Stimulated activated CD8-positive, alpha-beta memory T cell treated with anti-CD3 and anti-CD28 coated beads, Interleukin-12 subunit alpha, Interleukin-12 subunit beta, amount 100 ng/mL, for 1 hour (primary cell): ENCODE data around the gene USP7.
"Not testable (repeated sequence)": the region's sequence is repeated elsewhere in the genome, so short reads cannot be mapped to it uniquely, and the experiment has no call there.

ENCODE experiments used
- DNase-seq: peaks from one replicate; pipeline ENCODE4 v3.0.0-alpha.2; 2020; ENCODE audit warnings: low read depth

The USP7 gene

DNA sequence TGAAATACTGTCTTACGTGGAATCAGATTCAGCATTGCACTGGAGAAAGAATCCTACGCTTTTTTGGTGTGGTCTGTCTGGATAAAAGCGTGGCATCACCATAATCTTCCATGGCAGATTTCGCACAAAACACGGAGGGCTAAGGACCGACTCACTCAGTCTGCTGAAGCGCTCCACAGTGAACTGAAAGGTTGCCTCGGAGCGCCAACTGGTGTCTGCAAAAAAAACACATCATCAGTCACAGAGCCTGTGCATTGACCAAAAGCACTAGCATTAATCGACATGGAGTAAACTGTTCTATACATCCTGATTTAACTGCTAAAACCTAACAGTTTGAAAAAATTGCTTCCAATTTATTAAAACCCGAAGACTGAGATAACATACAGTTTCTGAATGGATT is 40.5 kb downstream of the USP7 start:
- DNase-seq: no peak

DNA sequence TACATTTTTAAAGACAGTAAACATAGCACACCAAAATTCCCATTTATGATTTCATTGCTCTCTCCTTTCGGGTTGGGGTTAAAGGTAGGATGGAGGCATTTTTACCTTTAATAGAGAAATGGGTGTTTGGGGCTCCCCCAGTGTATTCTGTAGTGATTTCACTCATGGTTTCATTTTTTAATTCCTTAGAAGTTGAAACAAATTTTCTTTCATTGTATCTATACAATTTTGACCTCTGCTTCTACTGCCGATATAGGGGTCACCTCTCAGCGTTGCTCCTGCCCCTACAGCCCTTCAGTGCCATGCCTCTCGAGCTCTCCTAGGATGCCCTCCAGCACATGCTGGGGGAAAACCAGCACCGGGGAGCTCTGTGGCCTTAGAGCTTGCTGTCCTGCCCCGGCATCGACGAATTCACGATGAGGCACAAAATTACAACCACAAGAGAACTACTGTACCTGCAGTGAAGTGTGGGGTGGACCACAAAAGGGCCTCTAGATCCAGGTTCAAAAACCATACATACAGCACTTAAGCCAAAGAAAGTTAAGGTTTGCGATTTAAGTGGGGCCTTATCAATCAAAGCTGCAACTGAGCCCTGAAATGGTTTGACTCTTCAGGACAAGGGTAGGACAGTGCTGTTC is 42.2 kb downstream of the USP7 start:
- DNase-seq: no peak

DNA sequence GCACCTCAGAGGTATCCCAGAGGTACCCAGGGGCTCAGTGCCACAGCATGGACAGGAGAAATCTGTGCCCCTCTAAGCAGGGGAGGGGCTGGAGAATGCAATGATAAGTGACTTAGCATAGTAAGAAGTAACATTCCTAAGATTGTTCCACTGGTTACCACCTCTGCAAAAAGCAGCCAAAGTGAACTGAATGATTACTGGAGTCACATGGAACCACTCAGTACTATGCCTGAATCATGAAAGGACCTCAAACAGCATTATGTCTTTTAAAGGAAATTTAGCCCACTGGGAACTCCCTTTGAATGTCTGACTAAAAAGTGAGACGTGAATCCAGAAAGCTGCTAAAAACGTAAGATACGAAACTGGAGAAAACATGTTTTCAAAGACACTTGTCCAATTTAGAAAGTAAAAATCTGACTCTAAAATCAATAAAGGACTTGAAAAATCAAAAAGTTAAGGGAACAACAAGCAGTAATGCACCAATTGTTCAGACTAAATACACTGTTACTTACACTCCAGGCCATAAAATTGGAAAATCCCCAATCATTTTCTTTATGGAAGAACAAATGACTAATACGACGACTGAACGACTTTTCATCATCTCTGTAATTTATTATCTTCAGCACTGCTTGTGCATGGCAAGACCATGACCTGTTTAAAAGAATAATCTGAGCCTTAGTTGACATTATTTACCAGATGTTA is 42.9 kb downstream of the USP7 start:
- DNase-seq: no peak

DNA sequence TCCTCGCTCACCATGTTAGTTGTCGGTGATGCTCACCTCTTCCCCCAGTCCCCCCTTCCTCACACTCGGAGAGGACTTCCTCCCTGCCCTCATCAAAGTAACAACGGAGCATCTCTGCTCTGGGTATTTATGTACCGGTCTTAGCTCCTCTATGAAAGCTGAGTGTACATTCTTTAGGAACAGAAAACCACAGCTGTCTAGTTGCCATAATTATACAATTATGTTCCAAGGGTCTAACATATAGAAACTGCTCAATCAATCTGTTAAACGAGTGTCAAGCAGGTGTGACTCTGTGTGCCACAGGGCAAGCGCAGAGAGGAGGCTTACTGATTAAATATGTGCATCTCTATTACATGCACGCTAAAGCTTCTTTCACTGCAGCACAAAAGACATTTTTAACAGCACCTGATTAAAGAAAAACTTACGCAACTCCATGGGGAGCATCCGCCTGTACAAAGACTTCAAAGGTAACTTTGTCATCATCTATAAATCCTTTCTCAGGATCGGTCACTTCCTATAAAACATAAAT is 43.7 kb downstream of the USP7 start:
- DNase-seq: no peak

DNA sequence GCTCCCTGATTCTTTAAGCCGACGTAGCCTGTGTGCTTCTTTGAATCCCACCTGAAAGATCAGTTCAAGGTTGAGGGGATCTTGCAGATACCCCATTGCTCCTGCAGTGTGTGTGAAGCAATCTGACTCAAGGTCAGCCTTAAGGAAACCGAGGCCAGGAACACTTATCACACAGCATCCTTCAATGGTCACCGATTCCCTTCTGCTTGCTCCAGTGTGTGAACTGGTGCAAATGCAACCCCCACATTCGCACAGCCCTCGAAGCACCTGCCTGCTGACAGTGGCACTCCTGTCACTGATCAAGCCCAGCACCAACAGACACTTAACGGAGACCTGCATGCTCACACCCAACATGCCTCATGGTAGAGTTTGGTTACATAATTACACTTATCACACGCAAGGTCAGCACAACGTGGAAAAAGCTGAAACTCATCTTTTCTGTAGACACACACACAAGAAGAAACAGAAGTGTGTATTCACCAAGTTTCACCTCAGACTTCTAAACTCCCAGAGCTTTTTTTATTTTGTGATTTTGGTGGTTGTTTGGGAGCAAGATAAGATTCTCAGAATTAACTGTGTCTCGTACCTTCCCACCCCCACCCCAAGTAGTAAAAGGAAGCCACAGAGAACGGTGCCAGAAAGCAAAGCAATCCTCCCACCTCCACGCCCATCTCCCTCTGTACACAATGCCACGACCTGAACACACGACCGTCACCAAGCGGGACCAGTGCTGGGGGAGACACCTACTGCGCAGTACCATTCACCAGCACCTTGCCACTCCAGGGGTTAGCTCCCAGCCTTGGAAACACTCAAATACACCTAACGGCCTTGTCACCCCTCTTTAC is 44.4 kb downstream of the USP7 start:
- DNase-seq: no peak

DNA sequence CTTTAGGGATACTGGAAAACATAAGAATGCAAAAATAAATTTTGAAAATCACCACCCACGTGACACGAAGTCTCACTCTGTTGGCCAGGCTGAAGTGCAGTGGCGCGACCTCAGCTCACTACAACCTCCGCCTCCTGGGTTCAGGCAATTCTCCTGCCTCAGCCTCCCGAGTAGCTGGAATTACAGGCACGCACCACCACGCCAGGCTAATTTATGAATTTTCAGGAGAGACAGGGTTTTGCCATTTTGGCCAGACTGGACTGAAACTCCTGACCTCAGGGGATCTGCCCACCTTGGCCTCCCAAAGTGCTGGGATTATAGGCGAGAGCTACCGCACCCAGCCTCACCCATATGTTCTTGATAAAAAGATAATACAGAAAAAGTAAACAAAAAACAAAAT is 46.4 kb downstream of the USP7 start:
- not testable (repeated sequence) for DNase-seq

DNA sequence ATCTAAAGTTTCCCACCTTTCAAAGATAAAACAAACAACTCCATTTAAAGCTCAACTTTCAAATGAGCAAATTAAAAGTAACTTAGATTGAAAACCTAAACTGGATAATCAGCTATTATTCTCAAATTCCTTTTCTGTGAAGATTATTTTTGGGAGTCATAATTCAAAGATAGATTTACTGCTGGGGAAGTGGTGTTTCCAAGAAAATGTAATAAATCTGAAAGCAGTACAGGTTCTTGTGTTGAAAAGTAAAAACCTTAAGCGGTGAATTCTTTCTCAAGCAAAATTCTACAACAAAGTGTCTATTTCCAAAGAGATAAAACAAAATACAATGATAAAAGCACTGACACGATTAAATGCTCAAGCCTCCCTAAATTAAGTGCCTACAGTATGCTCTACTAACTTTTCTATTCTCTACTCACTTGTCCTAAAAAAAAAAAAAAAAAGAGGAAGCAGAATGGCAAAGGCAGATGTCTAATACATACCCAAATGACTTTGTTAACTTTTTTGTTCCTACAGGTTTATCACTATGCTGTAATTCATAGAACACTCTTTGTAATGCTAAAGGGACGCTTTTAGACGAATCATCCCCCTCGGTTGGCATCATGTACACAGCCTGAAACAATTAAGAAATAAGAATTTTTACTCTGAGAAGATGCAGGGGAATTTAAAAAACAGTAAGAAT is 47.0 kb downstream of the USP7 start:
- no peak for DNase-seq

DNA sequence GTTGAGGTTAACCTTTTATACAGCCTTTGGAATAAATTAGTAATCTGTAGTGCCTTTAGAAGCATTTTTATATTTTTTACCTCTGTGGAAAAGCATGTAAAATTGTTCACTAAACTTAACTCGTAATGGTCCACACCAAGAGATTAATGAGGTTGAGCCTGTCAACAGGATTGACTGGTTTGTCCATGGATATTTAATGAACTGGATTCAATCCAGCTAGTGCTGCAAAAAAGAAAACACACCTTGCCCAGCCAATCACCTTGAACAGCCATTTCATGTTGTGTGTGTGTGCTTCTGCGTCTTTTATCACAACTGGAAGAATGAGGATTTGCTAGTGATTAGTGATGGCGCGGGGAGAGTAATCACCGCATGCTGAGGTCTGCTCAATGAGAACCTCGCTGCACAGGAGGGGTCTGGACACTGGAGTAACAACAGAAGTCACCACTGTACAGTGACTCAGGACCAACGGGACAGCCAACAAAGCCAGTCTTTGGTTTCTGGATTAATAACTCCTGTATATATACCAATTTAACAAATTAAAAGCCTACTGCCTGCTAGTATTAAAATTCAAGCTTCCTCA is 47.9 kb downstream of the USP7 start:
- DNase-seq: no peak

DNA sequence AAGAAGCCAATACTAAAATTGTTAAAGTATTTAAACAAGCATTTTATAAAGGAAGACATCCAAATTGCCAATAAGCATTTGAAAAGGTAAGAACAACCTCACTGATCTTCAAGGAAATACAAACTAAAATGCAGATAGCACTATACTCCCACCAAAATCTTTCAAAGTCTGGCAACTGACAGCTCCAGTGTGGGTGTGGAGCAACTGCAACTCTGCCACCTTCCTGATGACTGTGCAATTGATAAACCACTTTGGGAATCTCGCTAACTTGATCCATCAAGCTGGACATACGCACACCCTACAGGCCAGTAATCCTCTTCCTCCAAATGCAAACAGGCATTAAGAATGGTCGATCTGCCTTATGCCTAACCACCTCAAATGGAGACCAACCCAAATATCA is 49.6 kb downstream of the USP7 start:
- DNase-seq: no peak

DNA sequence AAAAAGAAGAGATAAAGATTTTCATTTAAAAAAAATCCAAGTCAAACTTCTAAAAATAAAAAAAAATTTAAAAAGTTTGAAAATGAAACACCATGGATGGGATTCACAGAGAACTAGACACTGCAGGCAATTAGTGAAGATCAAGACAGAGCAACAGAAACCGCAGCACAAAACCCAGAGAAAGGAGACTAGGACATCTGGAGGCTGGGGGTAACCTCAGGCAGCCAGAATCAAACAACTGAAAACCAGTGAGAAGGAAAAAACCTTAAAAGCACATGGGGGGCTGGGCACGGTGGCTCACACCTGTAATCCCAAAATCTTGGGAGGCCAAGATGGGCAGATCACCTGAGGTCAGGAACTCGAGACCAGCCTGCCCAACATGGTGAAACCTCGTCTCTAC is 50.9 kb downstream of the USP7 start:
- DNase-seq: no peak

DNA sequence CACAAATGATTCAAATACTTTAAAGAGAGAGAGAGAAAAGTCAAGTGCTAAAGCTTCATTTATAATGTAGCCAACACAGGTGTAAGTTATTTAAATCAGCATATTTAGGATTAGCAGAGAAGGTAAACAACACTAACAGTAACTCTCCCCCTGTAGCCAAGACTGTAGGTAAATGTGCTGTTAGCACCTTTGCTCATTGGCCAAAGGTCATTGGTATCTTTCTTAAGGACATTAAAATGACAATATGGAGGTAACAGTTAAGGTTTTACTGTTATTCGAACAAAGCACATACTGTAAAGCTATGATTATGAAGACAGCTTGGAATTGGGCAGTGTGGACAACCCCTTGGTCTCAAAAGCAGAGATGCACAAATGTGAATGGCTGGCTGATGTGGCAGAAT is 52.9 kb downstream of the USP7 start:
- no peak for DNase-seq

DNA sequence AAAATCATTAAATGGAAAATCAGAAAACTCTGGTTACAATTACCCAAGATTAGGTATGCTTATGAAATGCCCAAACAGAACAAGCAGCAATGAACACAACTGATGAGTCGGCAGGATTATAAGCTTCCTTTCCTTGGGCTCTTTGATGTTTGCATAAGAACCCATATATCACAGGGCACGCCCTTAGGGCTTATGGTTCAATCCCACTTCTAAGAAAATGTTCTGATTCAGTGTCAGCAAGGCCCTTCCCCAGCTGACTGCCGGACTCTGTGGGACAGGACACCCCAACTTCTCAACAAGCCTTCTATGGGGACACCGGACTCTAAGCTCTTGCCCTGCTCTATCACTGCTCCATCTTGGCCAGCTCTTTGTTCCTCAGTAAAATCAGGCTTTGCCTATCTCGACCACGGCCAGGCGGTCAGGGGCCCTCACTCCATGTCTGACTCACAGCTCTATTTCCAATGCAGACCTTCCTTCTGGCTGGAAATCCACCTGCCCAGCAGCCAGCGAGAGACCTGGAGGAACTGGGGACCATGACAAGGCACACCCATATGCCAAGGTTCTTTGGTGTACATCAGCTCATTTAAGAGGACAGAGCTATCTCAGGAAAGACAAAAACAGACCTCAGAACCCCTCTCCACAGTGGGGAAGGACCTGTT is 54.8 kb downstream of the USP7 start:
- no peak for DNase-seq

DNA sequence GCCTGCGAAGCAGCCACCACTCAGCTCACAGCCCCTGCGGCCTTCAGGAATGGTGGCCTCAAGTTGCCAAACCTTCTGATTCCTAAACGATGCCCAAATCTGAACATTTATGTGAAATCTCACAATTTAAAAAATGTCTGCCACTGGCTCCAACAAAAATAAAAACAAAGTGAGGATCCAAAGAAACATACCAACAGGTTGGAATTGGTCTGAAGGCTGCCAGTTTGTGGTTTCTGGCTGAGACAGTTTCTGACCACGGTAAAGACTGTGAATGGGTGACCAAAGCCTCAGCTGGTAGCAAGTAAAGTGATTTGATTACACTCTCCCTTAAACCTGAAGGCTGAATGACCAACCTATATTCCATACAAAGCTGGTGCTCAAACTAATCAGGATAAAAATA is 56.6 kb downstream of the USP7 start:
- no peak for DNase-seq

DNA sequence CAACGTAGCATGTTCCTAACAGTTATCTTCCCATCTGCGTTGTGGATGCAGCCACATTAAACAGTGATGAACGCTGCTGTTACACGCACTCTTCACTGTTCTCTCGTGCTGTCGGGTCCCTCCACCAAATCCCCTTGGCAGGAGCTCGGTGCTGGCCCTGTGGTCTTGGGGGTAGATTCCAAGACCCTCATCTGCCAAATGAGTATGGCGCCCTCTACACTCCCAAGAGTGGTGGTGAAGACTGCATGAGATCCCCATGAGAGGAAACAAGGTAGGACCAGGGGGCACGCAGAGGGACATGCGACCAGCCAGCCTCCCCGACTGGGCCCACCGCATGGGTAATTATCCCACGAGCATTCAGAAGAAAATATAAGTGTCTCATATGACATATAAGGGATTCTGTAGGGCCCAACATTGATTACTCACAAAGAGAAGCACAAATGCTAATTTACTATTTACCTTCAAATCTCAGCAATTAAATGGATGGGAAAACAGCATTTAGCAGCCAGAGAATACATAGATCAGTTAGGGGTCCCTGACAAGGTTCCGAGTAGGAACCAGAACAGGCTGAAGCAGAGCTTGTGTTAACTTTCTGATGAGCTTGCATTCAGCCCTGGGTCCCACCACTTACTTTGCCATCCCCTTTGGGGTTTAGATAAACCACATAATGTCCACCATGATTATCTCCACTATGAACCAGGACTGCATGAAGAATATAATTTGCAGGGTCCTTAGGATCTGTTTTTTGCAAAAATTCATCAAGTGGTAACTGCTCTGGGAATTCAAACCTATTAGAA is 57.7 kb downstream of the USP7 start:
- no peak for DNase-seq

DNA sequence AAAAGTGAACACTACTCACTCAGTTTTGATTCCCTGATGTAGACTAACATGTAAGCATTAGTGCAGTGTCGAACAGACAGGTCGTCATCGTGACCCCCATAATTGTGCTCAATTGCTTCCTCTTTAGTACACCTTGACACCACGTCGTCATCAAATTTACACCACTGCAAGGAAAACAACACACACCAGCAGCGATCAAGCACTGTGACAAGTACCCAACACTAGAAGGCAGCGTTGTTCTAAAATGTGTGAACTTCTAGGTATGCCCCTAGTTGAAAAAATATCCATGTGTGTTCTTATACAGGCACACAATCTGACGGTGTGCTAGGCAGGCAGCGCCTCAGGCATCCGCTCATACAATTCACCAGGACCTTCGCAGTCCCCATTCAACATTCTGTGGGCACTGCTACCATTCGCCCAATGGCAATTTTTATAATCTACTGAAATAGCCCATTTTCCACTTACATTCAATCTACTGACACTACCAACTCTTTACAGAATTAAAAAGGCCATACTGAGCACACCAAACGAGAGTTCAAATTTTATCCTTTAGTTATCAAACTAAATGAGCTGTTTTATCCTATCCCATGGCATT is 58.4 kb downstream of the USP7 start:
- DNase-seq: no peak

DNA sequence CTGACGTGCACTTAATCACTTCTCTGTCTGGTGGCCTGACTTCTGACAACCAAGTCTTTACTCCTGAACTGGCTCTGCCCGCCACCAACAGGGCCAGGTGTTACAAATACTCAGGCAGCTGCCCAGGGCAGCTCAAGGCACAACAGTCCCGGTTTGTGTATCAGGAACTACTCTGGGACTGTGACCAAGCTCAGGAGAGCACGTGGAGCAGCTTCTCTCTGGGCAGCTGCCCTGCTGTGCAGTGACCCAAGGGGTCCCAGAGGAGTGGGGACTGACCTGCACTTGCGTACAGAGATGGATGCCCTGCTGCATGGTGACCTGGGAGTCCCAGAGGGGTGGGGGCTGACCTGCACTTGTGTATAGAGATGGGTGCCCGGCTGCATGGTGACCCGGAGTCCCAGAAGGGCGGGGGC is 59.7 kb downstream of the USP7 start:
- no peak for DNase-seq

DNA sequence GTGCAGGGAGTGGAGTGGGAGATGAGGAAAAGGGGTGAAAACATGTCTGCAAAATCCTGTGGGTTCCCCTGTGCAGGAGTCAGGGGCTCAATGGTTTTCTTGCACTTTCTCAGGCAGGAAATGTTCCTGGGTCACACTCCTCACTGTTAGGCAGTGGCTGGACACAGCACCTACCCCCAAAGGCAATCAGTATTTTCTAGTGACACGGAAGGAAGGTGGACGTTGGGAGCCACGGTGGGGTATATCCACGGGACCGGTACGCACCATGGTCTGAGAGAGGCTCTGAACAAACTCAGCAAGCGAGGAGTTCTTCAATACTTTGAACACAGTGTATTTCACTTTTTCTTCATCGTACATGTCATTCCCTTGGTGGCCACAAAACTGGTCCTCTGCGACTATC is 60.7 kb downstream of the USP7 start:
- no peak for DNase-seq

DNA sequence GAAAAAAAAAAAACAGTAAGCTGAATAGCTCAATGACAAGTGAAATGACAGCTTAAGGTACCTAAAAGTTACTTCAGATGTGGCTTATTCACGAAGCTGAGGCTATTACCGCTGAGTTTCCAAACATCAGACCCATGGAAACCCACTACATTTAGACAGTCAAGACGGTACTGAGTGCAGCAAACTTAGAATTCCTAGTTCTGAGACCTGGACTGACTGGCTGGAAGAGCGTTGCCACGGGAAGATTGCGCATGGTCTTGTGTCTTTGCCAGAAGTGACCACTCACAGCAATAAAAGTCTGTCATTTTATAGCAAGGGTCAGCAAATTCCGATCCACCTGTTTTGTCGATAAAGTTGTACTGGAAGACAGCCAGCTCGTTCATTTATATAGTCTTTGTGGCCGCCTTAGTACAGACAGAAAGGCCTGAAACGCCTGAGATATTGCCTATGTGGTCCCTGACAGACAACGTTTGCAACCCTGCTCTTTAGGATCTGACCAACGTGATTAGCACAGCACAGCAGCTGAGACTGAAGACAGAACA is 62.3 kb downstream of the USP7 start:
- DNase-seq: no peak

DNA sequence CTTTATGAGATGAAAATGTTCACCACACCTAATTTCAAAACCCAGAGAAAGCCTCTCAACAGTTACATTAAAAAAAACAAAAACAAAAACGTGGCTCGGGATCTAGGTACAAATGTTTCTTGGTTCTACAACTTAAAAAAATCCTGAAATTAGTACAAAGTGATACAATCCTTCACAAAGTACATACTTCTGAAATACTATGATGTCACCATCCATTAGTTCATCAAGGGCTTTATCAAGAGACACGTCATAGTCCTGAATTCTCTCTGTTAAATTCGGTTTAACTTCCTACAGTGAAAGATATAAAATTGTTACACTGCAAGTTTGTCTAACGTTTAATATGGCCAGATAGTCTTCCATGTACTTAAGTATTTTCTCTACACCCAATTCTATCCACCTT is 63.4 kb downstream of the USP7 start:
- DNase-seq: no peak
